Thoracic aorta (tissue), 2 donors: ENCODE results near the gene DPF1. TPM values are rescaled to one million over a fixed set of nuclear protein-coding genes. Genes with fewer than 3 reads are reported as not detected.
"Not testable (repeated sequence)": the region's sequence is repeated elsewhere in the genome, so short reads cannot be mapped to it uniquely, and the experiment has no call there.

Experiments
- ATAC-seq: fragments of 150-250 bp; one replicate; pipeline ENCODE4 v1.8.0; 2017; ENCODE audit warnings: low read depth; ENCODE audit not compliant: insufficient number of reproducible peaks, low FRiP score
- DNase-seq: peaks from one replicate; pipeline ENCODE4 v3.0.0-alpha.2; 2020; ENCODE audit warnings: low spot score
- H3K27ac ChIP-seq, 2 donors: fragments of 200-600 bp; sonication (generic); 1 replicate in 1 of 2; 2 replicates in 1 of 2; pipeline ENCODE4 v1.5.1; 2016; ENCODE audit warnings: mild to moderate bottlenecking in 2 of 2, moderate library complexity in 2 of 2
- H3K27me3 ChIP-seq: fragments of 200-600 bp; sonication (generic); replicated peaks from 2 replicates; pipeline ENCODE4 v1.6.0; 2016; ENCODE audit warnings: mild to moderate bottlenecking; ENCODE audit not compliant: insufficient read depth
- H3K36me3 ChIP-seq: fragments of 200-600 bp; sonication (generic); one replicate; pipeline ENCODE4 v1.5.1; 2016
- H3K4me1 ChIP-seq, 2 donors: fragments of 200-600 bp; sonication (generic); 1 replicate in 1 of 2; 2 replicates in 1 of 2; pipeline versions ENCODE4 v1.5.1 to v1.6.0; 2016; ENCODE audit warnings: low read depth in 2 of 2, mild to moderate bottlenecking in 1 of 2; ENCODE audit not compliant: control insufficient read depth in 1 of 2
- H3K4me3 ChIP-seq: fragments of 200-600 bp; sonication (generic); 2 replicates; pipeline ENCODE4 v1.5.1; 2016; ENCODE audit warnings: mild to moderate bottlenecking
- H3K9me3 ChIP-seq: fragments of 200-600 bp; sonication (generic); 2 replicates; pipeline ENCODE4 v1.5.1; 2016
- CTCF ChIP-seq: fragments of 200-600 bp; sonication (generic); IDR thresholded peaks from one replicate; pipeline ENCODE4 v1.5.1; 2019; ENCODE audit warnings: antibody characterized with exemption
- total RNA-seq, 2 donors: library from RNA; depleted of rRNA; stranded (reverse); fragments of >200 nt; gene quantifications; one replicate each; pipeline versions ENCODE4 v1.1.0 to v1.2.3, GENCODE V29; 2016

Gene DPF1
- total RNA-seq, 2 donors from 2014 or later = 0.85 to 1.2 TPM

- no peak overlapping the region for H3K4me3 ChIP-seq
- peaks cover 10% of the 10 kb centered on the region in 2 donors for H3K4me1 ChIP-seq
- no peak for DNase-seq
- peaks cover 2% of the 10 kb centered on the region for H3K27me3 ChIP-seq
- no peaks in the 10 kb centered on the region for H3K9me3 ChIP-seq
- ATAC-seq = no peak
- H3K36me3 ChIP-seq = no peaks in the 10 kb centered on the region
- TF ChIP-seq CTCF = no peak
- no peak overlapping the region for H3K27ac ChIP-seq
Observed at GRCh38 chr19:38229585-38230073, 5.6 kb upstream of the DPF1 start.

- Histone ChIP-seq H3K4me3 (peak overlapping the region; percentile 49), H3K27me3 (peaks cover 9% of the 10 kb centered on the region), H3K4me1 (peaks cover 12 to 16% of the 10 kb centered on the region in 2 donors), H3K27ac (no peak overlapping the region), H3K36me3 (no peaks in the 10 kb centered on the region), H3K9me3 (no peaks in the 10 kb centered on the region)
- TF ChIP-seq CTCF = no peak
- no peak for ATAC-seq
- no peak for DNase-seq
Observed at GRCh38 chr19:38228491-38229439, 4.7 kb upstream of the DPF1 start.

GRCh38 chr19:38228005-38228377, 4.0 kb upstream of the DPF1 start:
- H3K36me3 ChIP-seq = no peaks in the 10 kb centered on the region
- no peak overlapping the region for H3K27ac ChIP-seq
- ATAC-seq (no peak), DNase-seq (no peak)
- TF ChIP-seq CTCF = no peak
- H3K4me3 ChIP-seq = no peak overlapping the region
- peaks cover 14% of the 10 kb centered on the region for H3K27me3 ChIP-seq
- no peaks in the 10 kb centered on the region for H3K9me3 ChIP-seq
- H3K4me1 ChIP-seq = peaks cover 12 to 18% of the 10 kb centered on the region in 2 donors

GRCh38 chr19:38227287-38228004, 3.4 kb upstream of the DPF1 start:
- Histone ChIP-seq H3K27me3 (peaks cover 17% of the 10 kb centered on the region), H3K4me3 (no peak overlapping the region), H3K4me1 (peaks cover 12 to 18% of the 10 kb centered on the region in 2 donors), H3K9me3 (no peaks in the 10 kb centered on the region), H3K36me3 (no peaks in the 10 kb centered on the region), H3K27ac (no peak overlapping the region)
- DNase-seq (no peak), ATAC-seq (no peak)
- no peak for TF ChIP-seq CTCF

GRCh38 chr19:38224863-38225218, 819 bp upstream of the DPF1 start:
- H3K36me3 ChIP-seq, DNase-seq, ATAC-seq, H3K9me3 ChIP-seq, H3K4me3 ChIP-seq, H3K27ac ChIP-seq: not testable (repeated sequence)
- Histone ChIP-seq H3K4me1 (peaks cover 12 to 18% of the 10 kb centered on the region in 2 donors), H3K27me3 (peaks cover 19% of the 10 kb centered on the region)
